DMS153 (cell line): ENCODE measurements around the gene FAM174B.

ENCODE experiments used
- DNase-seq: peaks from one replicate; lab custom pipeline; 2025; lab: John Stamatoyannopoulos, UW

The FAM174B gene

DNA sequence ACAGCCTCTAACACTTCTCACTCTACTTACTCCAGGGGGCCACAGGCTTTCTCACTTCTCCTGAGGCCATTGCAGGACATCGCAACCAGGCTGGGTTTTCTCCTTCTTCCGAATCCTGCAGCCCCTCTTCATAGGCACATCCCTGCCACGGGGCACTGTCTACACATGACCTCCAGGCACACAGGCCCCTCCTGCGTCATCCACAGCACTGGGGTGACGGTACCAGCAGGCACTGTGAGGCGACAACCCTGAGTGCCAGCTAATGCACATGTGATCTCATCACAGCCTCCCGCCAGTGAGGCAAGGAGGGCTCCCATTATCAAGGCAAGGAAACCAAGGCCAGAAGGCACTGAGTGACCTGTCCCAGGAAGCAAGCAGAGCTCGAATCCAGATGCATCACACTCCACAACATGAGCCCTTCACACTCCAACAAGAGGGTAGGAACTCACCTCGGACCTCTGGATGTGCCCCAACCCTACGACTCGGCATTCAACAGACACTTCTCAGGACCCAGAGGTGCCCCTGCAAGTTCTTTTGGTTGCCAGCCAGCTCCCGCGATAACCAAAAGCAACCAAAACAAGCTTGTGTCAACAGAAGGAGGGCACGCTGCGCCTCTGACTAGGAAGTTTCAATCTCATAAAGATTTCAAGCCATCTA is 16.7 kb downstream of the FAM174B start:
- peak; percentile 24 for DNase-seq

GRCh38 chr15:92638291-92638708 is 17.3 kb downstream of the FAM174B start:
- peak; percentile 75 for DNase-seq

GRCh38 chr15:92637626-92638025 is 17.9 kb downstream of the FAM174B start:
- peak; percentile 1 for DNase-seq

GRCh38 chr15:92636908-92637481 is 18.6 kb downstream of the FAM174B start:
- peak; percentile 84 for DNase-seq

DNA sequence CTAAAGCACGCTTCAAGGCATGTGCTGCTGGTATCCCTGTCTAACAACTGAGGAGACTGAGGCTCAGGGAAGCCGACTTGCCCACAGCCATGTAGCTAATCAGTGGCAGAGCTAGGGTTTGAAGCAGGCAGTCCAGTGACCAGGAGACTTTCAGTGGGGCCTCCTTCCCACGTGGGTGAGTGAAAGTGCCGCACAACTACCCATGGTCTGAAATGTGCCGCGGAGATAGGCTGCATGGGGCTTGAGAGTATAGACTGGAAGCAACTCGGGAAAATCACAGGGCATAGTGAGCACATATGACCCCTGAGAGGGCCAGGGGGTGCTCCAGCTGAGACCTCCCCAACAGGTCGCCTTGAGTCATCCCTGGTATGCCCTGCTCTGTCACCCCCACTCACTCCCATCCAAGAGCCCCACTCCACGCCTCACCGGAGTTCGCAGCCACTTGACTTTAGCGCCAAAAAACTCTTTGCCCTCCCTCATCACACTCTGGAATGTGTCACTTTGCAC is 19.1 kb downstream of the FAM174B start:
- DNase-seq: no peak

GRCh38 chr15:92634671-92635201 is 20.8 kb downstream of the FAM174B start:
- DNase-seq: no peak

DNA sequence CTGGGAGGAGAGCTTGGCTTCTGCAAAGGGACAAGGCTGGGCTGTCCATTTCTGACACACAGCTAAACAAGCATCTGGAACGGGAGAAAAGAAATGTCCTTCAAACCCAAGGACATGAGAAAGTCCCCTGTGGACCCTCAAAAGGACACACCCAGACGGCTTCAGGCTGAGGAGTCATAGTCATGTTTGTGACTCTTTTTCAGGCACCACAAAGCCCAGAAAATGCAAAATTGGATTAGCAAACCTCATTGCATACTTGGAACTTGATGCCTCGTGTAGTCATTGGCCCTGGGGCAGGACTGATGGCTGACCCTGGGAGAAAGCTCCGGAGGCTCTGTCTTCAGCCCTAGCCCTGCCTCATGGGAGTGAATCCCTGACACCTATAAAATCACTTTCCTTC is 21.5 kb downstream of the FAM174B start:
- no peak for DNase-seq

GRCh38 chr15:92633418-92633817 is 22.2 kb downstream of the FAM174B start:
- DNase-seq: no peak

GRCh38 chr15:92633001-92633400 is 22.6 kb downstream of the FAM174B start:
- no peak for DNase-seq

DNA sequence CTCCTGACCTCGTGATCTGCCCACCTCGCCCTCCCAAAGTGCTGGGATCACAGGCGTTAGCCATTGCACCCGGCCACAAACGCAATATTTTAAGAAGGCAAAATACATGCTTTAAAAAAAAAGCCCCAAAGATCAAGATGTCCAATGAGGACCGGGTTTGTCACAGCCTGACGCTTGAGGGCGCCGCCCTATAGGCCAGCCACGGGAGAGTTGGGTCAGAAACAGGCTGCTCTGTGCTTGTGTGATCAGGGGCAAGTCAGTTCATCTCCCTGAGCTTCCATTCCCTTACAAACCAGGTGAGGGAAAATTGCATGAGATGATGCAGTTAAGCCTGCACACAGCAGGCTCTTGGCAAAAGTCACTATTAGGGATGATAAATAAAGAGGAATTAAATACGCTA is 23.9 kb downstream of the FAM174B start:
- DNase-seq: no peak

DNA sequence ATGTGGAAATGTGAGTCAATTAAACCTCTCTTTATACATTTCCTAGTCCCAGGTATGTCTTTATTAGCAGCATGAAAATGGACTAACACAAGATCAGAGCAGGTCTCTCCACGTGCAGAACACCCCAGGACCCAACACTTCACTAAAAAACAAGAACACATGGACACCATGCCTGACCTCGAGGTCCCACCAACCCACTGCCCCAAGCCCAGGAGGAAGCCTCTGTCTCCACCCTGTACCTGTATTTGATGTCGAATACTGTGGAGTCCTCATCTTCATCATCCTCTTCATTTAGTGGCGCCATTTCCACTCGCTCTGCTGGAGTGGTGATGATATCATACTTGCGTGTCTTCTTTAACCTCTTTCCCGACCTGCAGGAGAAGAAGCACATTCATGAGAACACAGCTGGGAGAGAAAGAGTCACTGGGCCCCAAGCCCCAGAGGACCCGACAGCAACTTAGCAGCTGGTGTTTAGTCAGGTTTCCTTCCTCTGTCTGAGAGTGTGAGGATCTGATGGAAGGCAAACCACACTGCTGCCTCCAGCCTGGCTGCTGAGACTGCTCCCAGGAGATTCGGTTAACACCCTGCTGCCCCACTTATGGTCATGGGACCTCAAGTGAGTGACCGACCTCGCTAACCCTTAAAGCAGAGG is 25.5 kb downstream of the FAM174B start:
- no peak for DNase-seq

DNA sequence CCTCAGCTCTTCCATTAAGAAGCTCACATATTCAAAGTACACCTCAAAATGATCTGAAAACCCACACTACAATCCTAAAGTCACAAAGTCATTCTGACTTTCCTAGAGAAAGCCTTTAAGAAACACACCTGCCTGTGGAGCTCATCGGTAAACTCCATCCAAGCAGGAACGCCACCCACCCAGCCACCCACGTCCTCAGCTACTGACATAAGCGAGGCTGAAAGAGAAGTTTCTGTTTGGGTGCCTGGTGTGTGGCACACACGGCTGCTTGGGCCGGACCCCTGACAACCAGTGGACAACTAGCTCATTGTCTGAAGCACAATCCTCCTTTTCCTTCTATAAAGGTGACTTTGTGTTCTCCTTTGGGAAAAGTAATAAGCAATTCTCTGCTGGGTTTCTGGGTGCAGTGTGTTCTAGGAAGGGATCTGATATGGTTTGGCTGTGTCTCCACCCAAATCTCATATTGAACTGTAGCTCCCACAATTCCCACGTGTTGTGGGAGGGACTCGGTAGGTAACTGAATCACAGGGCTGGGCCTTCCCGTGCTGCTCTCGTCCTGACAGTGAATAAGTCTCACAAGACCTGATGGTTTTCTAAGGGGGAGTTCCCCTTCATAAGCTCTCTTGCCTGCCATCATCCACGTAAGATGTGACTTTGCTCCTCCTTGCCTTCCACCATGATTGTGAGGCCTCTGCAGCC is 26.1 kb downstream of the FAM174B start:
- no peak for DNase-seq

DNA sequence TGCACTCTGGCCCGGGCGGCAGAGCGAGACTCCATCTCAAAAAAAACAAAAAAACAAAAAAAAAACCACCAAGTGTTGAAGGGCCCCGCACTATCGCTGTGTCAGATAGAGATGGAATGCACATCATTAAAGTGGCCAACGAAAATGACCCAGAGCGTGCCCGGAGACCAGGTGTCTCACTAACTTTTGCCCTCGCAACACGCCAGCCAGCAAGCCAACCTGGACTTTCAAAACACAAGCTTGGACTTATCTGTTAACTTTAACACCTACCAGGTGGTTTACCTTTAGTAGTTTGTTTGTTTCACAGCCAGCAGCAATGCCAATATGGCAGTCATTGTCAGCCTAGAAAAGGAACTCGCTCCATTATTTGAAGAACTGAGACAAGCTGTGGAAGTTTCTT is 28.6 kb downstream of the FAM174B start:
- DNase-seq: no peak

DNA sequence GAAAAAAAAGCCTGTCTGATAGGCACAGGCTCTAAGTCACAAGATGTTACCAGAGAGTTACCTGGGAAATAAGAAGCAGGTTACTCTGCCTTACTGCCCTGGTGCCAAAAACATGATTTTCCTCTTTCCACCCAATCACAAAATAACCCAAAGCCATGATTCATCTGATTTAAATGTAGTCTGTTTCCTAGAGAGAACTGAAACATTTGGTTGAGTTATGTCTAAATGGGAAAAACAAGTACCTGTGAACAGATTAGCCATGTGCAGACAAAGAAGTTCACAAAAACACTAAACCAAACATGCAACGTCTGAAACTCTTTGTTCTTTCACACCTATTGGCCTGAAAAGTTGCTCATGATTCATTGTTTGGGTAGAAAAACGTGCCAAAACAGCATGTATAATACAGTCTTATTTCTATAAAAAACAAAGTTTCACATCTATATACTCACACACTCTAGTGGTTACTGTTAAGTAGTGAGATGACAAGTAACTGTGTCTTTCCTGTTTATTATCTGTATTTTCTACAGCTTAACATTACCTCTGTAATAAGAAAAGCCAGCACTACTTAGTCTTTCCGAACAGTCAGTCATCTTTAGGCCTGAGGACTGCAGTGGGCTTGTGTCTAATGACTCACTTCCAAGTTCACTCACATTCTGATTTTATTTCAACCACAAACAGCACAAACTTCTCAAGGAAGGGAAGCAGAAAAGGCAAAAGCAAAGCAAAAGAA is 30.2 kb downstream of the FAM174B start:
- DNase-seq: no peak

- no peak for DNase-seq
Measured at GRCh38 chr15:92624401-92624991, 31.1 kb downstream of the FAM174B start.

- DNase-seq: peak; percentile 71
Measured at GRCh38 chr15:92623435-92623834, 32.1 kb downstream of the FAM174B start.

DNA sequence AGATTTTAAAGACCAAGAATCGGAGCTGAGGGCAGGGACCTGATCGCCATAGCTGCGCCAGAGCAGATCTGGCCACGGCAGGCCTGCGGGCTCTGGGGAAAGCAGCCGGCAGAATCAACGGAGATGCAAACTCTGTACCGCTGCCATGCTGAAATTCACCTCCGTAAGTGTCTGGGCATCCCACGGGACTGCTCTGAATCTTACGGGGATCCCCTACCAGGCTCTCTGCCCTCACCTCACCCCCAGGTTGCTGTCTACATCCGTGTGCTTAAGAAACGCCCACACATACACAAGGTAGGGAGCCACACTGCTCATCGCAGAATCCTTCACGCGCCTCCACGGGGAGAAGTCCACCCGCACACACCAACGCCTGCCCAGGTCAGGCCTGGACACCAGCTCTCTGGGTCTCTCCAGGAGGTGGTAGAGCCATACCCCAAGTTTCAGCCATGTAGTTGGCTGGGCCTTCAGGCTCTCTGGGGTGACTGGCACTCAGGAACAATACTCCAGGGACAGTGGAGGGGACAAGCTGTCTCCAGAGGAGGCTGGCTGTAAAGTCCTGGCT is 33.5 kb downstream of the FAM174B start:
- DNase-seq: no peak

- no peak for DNase-seq
Measured at GRCh38 chr15:92620991-92621390, 34.6 kb downstream of the FAM174B start.

DNA sequence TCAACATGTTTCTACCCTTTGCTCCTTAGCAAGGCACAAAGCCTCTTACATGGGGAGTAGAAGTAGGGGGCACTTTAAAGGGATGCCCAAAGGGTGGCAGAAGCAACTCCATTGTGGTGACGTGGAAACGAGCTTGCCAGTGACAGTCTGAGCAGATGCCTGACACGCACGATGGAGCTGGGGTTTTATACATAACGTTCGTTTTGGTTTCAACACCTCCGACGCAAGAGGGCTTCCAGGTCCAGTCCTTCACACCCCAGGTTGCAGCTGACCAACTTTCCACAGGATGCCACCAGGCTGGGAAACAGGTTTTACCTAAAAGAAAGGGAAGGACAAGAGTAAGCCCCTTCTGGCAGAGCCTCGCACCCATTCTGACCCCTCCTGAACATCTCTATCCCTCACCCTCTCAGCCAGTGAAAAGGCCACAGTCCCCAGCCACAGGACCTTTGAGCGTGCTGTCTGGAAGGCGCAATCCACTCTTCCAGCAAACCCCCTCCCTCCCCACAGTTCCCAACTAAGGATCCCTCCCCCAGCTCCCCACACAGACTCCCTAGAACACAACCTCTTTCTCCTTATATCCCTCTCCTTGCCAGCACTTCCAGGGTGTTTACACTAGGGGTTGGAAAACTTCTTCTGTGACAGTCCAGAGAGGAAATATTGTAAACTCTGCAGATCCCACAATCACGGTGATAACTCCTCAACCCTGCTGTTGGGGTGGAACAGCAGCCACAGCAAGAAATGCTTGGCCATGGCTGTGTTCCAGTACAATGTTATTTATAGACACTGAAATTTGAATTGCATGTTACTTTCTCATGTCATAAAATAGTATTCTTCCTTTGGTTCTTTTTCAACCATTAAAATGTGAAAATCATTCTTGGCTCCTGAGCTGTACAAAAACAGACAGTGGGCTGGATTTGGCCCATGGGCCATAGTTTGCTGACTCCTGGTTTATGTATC is 36.2 kb downstream of the FAM174B start:
- DNase-seq: no peak
